Endothelial cell of umbilical vein (primary cell): ENCODE measurements around the gene PRDM16. TPM values are rescaled to one million over a fixed set of nuclear protein-coding genes. Genes with fewer than 3 reads are reported as not detected.

ENCODE experiments used
- microRNA-seq: library from miRNA; unstranded; fragments of <30 nt; microRNA quantifications from one replicate; pipeline ENCODE4 v1.2.0, GENCODE V29; 2021; ENCODE audit warnings: borderline number of aligned reads, borderline replicate concordance
- polyA plus RNA-seq, 4 experiments: library from polyadenylated mRNA; depleted of rRNA in 3 of 4; stranded (reverse) in 3 of 4; unstranded in 1 of 4; fragments of >200 nt; gene quantifications; 2 replicates each; pipeline versions ENCODE4 v1.2.1 to v1.2.3, GENCODE V29; 2011 to 2012; ENCODE audit warnings: missing spikeins in 1 of 4
- total RNA-seq: library from RNA; stranded (reverse); gene quantifications from 2 replicates; pipeline ENCODE4 v1.2.3, GENCODE V29; 2021

Gene PRDM16
- total and polyA plus RNA-seq, 2 donors (not counting 3 experiments of a cell fraction or from before 2014, with no cell fraction given) = not detected

Small RNA genes within 50 kb of the gene (microRNA-seq; reads per million reads assigned to microRNA genes)
- gene MIR4251 = not detected

Other genes with a start within 250 kb of the PRDM16 start
- not detected in 2 replicates for gene ACTRT2, start 47.7 kb upstream of the PRDM16 start, total RNA-seq
- not detected in 2 replicates for gene ACTRT2, start 47.7 kb upstream of the PRDM16 start, polyA plus RNA-seq